Measurements from ENCODE around the gene ZNF286A. TPM values are rescaled to one million over a fixed set of nuclear protein-coding genes. Genes with fewer than 3 reads are reported as not detected.

ZNF286A gene
- total RNA-seq, 2 experiments from 2014 or later: 19.2 to 35.4 TPM

GRCh38 chr17:15740570-15741120 lies 41.1 kb downstream of the ZNF286A start:
- H3K4me3 ChIP-seq (ENCODE audit: low read depth, low read length, poor library complexity, severe bottlenecking): no peak overlapping the region
- no peak overlapping the region for H3K27ac ChIP-seq (ENCODE audit: low read depth, low read length, poor library complexity, severe bottlenecking)
- H3K9me2 ChIP-seq (ENCODE audit: insufficient read depth, low read length): no peaks in the 10 kb centered on the region
- H3K9me3 ChIP-seq (ENCODE audit: low read length): no peaks in the 10 kb centered on the region
- POLR2A ChIA-PET: no interaction called here
- no peak overlapping the region for H3K4me2 ChIP-seq (ENCODE audit: low read length)
- intact Hi-C loops (cut with micrococcal nuclease; ENCODE audit: unreplicated experiment): no loop called here
- CTCF ChIA-PET (ENCODE audit: unreplicated experiment): no interaction called here
- H3K36me3 ChIP-seq (ENCODE audit: insufficient read depth, low read length): no peaks in the 10 kb centered on the region
- H3K79me2 ChIP-seq (ENCODE audit: insufficient read depth, low read depth, low read length): no peaks in the 10 kb centered on the region
- no peak for DNase-seq (ENCODE audit: low spot score)
- no peak overlapping the region for H2AFZ ChIP-seq (ENCODE audit: low read length)
- H3K4me1 ChIP-seq (ENCODE audit: insufficient read depth, low read length, poor library complexity, severe bottlenecking): no peaks in the 10 kb centered on the region
- no peaks in the 10 kb centered on the region for H4K20me1 ChIP-seq (ENCODE audit: insufficient read depth, low read length)
- no TSS peak for BruUV-seq (replicated peaks)
- TF ChIP-seq CTCF (conservative IDR thresholded peaks at IDR 0.05; ENCODE audit: low read length): no peak
- no peak for TF ChIP-seq EZH2phosphoT487 (IDR thresholded peaks at IDR 0.05; ENCODE audit: borderline replicate concordance, low read depth, low read length)

- POLR2A ChIA-PET: no interaction called here
- Histone ChIP-seq H3K27ac (ENCODE audit: low read depth, low read length, poor library complexity, severe bottlenecking) (no peak overlapping the region), H3K4me2 (ENCODE audit: low read length) (no peak overlapping the region), H3K4me1 (ENCODE audit: insufficient read depth, low read length, poor library complexity, severe bottlenecking) (no peaks in the 10 kb centered on the region), H2AFZ (ENCODE audit: low read length) (no peak overlapping the region), H3K9me2 (ENCODE audit: insufficient read depth, low read length) (no peaks in the 10 kb centered on the region), H3K9me3 (ENCODE audit: low read length) (no peaks in the 10 kb centered on the region), H3K79me2 (ENCODE audit: insufficient read depth, low read depth, low read length) (no peaks in the 10 kb centered on the region), H4K20me1 (ENCODE audit: insufficient read depth, low read length) (no peaks in the 10 kb centered on the region), H3K36me3 (ENCODE audit: insufficient read depth, low read length) (no peaks in the 10 kb centered on the region), H3K4me3 (ENCODE audit: low read depth, low read length, poor library complexity, severe bottlenecking) (no peak overlapping the region)
- TF ChIP-seq EZH2phosphoT487 (IDR thresholded peaks at IDR 0.05; ENCODE audit: borderline replicate concordance, low read depth, low read length): no peak
- no peak for TF ChIP-seq CTCF (conservative IDR thresholded peaks at IDR 0.05; ENCODE audit: low read length)
- no TSS peak for BruUV-seq (replicated peaks)
- no peak for DNase-seq (ENCODE audit: low spot score)
- intact Hi-C loops (cut with micrococcal nuclease; ENCODE audit: unreplicated experiment): no loop called here
- CTCF ChIA-PET (ENCODE audit: unreplicated experiment): no interaction called here
Observed at GRCh38 chr17:15741624-15742023, 42.1 kb downstream of the ZNF286A start.

GRCh38 chr17:15742051-15742795 lies 42.7 kb downstream of the ZNF286A start:
- Histone ChIP-seq H3K36me3 (ENCODE audit: insufficient read depth, low read length) (no peaks in the 10 kb centered on the region), H3K4me2 (ENCODE audit: low read length) (no peak overlapping the region), H3K4me1 (ENCODE audit: insufficient read depth, low read length, poor library complexity, severe bottlenecking) (no peaks in the 10 kb centered on the region), H3K9me3 (ENCODE audit: low read length) (no peaks in the 10 kb centered on the region), H3K79me2 (ENCODE audit: insufficient read depth, low read depth, low read length) (no peaks in the 10 kb centered on the region), H3K9me2 (ENCODE audit: insufficient read depth, low read length) (no peaks in the 10 kb centered on the region), H4K20me1 (ENCODE audit: insufficient read depth, low read length) (no peaks in the 10 kb centered on the region), H3K4me3 (ENCODE audit: low read depth, low read length, poor library complexity, severe bottlenecking) (no peak overlapping the region), H3K27ac (ENCODE audit: low read depth, low read length, poor library complexity, severe bottlenecking) (no peak overlapping the region), H2AFZ (ENCODE audit: low read length) (no peak overlapping the region)
- BruUV-seq (replicated peaks): no TSS peak
- POLR2A ChIA-PET: no interaction called here
- no peak for DNase-seq (ENCODE audit: low spot score)
- CTCF ChIA-PET (ENCODE audit: unreplicated experiment): no interaction called here
- TF ChIP-seq CTCF (conservative IDR thresholded peaks at IDR 0.05; ENCODE audit: low read length): no peak
- no peak for TF ChIP-seq EZH2phosphoT487 (IDR thresholded peaks at IDR 0.05; ENCODE audit: borderline replicate concordance, low read depth, low read length)
- intact Hi-C loops (cut with micrococcal nuclease; ENCODE audit: unreplicated experiment): no loop called here

Data from OCI-LY7 (cell line).